CD4-positive, alpha-beta T cell treated with Interleukin-15 for 1 hour (primary cell): ENCODE measurements around the gene ELFN2.

ENCODE experiments used
- DNase-seq: peaks from one replicate; pipeline ENCODE4 v3.0.0-alpha.2; 2020

Gene ELFN2

GRCh38 chr22:37353839-37354238 lies 73.4 kb downstream of the ELFN2 start:
- DNase-seq = no peak

- DNase-seq = no peak
Observed at GRCh38 chr22:37352481-37352880, 74.8 kb downstream of the ELFN2 start.

- DNase-seq = no peak
Observed at GRCh38 chr22:37351232-37351631, 76.0 kb downstream of the ELFN2 start.

GRCh38 chr22:37349043-37349814 lies 78.0 kb downstream of the ELFN2 start:
- DNase-seq = no peak

GRCh38 chr22:37346505-37346895 lies 80.8 kb downstream of the ELFN2 start:
- no peak for DNase-seq

GRCh38 chr22:37345863-37346504 lies 81.3 kb downstream of the ELFN2 start:
- no peak for DNase-seq

- DNase-seq = no peak
Observed at GRCh38 chr22:37344735-37345449, 82.4 kb downstream of the ELFN2 start.

GRCh38 chr22:37343863-37344734 lies 83.2 kb downstream of the ELFN2 start:
- no peak for DNase-seq

- DNase-seq = no peak
Observed at GRCh38 chr22:37343348-37343747, 83.9 kb downstream of the ELFN2 start.

- no peak for DNase-seq
Observed at GRCh38 chr22:37342065-37342464, 85.2 kb downstream of the ELFN2 start.

GRCh38 chr22:37340331-37341262 lies 86.7 kb downstream of the ELFN2 start:
- no peak for DNase-seq

- no peak for DNase-seq
Observed at GRCh38 chr22:37338539-37339246, 88.6 kb downstream of the ELFN2 start.

- DNase-seq = no peak
Observed at GRCh38 chr22:37337204-37337943, 89.9 kb downstream of the ELFN2 start.

- DNase-seq = no peak
Observed at GRCh38 chr22:37336579-37336978, 90.7 kb downstream of the ELFN2 start.

- DNase-seq = no peak
Observed at GRCh38 chr22:37335806-37336199, 91.5 kb downstream of the ELFN2 start.

- DNase-seq = no peak
Observed at GRCh38 chr22:37334859-37335805, 92.1 kb downstream of the ELFN2 start.

GRCh38 chr22:37334461-37334858 lies 92.8 kb downstream of the ELFN2 start:
- DNase-seq = no peak

GRCh38 chr22:37333724-37334460 lies 93.4 kb downstream of the ELFN2 start:
- no peak for DNase-seq
